ENCODE data around the gene IL17RD.

IL17RD gene

GRCh38 chr3:57157545-57157944 is 7.6 kb downstream of the IL17RD start:
- Histone ChIP-seq H3K9me3 (ENCODE audit: low read length) (no peaks in the 10 kb centered on the region), H3K9ac (ENCODE audit: low read length) (no peak overlapping the region), H3K27me3 (ENCODE audit: control insufficient read depth in 1 of 2, insufficient read depth in 2 of 2, low read length in 2 of 2) (no peaks in the 10 kb centered on the region), H3K4me3 (ENCODE audit: low read depth in 1 of 2, low read length in 2 of 2) (peak overlapping the region in 1 of 2 donors; percentile 35), H3K36me3 (ENCODE audit: insufficient read depth, low read length) (no peaks in the 10 kb centered on the region), H3K4me1 (ENCODE audit: insufficient read depth, low read length) (peaks cover 73% of the 10 kb centered on the region), H3K27ac (ENCODE audit: low read depth, low read length) (no peak overlapping the region)

- no peaks in the 10 kb centered on the region for H3K36me3 ChIP-seq (ENCODE audit: insufficient read depth, low read length)
- no peak overlapping the region for H3K9ac ChIP-seq (ENCODE audit: low read length)
- no peak overlapping the region for H3K4me3 ChIP-seq (ENCODE audit: low read depth in 1 of 2, low read length in 2 of 2)
- peaks cover 72% of the 10 kb centered on the region for H3K4me1 ChIP-seq (ENCODE audit: insufficient read depth, low read length)
- H3K27me3 ChIP-seq (ENCODE audit: control insufficient read depth in 1 of 2, insufficient read depth in 2 of 2, low read length in 2 of 2): no peaks in the 10 kb centered on the region
- H3K9me3 ChIP-seq (ENCODE audit: low read length): no peaks in the 10 kb centered on the region
- no peak overlapping the region for H3K27ac ChIP-seq (ENCODE audit: low read depth, low read length)
These were observed 9.9 kb downstream of the IL17RD start for GRCh38 chr3:57155310-57155643.

GRCh38 chr3:57154470-57155309 is 10.5 kb downstream of the IL17RD start:
- Histone ChIP-seq H3K27ac (ENCODE audit: low read depth, low read length) (peak overlapping the region; percentile 17), H3K27me3 (ENCODE audit: control insufficient read depth in 1 of 2, insufficient read depth in 2 of 2, low read length in 2 of 2) (no peaks in the 10 kb centered on the region), H3K4me1 (ENCODE audit: insufficient read depth, low read length) (peaks cover 75% of the 10 kb centered on the region), H3K9ac (ENCODE audit: low read length) (no peak overlapping the region), H3K9me3 (ENCODE audit: low read length) (no peaks in the 10 kb centered on the region), H3K4me3 (ENCODE audit: low read depth in 1 of 2, low read length in 2 of 2) (no peak overlapping the region), H3K36me3 (ENCODE audit: insufficient read depth, low read length) (no peaks in the 10 kb centered on the region)

- no peaks in the 10 kb centered on the region for H3K9me3 ChIP-seq (ENCODE audit: low read length)
- H3K27ac ChIP-seq (ENCODE audit: low read depth, low read length): peak overlapping the region; percentile 50
- peaks cover 53% of the 10 kb centered on the region for H3K4me1 ChIP-seq (ENCODE audit: insufficient read depth, low read length)
- H3K36me3 ChIP-seq (ENCODE audit: insufficient read depth, low read length): no peaks in the 10 kb centered on the region
- no peaks in the 10 kb centered on the region for H3K27me3 ChIP-seq (ENCODE audit: control insufficient read depth in 1 of 2, insufficient read depth in 2 of 2, low read length in 2 of 2)
- H3K4me3 ChIP-seq (ENCODE audit: low read depth in 1 of 2, low read length in 2 of 2): peak overlapping the region; percentile 5 to 44
- H3K9ac ChIP-seq (ENCODE audit: low read length): peak overlapping the region; percentile 28
These were observed 12.7 kb downstream of the IL17RD start for GRCh38 chr3:57152151-57153143.

- H3K9me3 ChIP-seq (ENCODE audit: low read length): no peaks in the 10 kb centered on the region
- no peaks in the 10 kb centered on the region for H3K36me3 ChIP-seq (ENCODE audit: insufficient read depth, low read length)
- peak overlapping the region; percentile 5 to 44 for H3K4me3 ChIP-seq (ENCODE audit: low read depth in 1 of 2, low read length in 2 of 2)
- peaks cover 46% of the 10 kb centered on the region for H3K4me1 ChIP-seq (ENCODE audit: insufficient read depth, low read length)
- H3K27ac ChIP-seq (ENCODE audit: low read depth, low read length): peak overlapping the region; percentile 50
- H3K9ac ChIP-seq (ENCODE audit: low read length): peak overlapping the region; percentile 28
- H3K27me3 ChIP-seq (ENCODE audit: control insufficient read depth in 1 of 2, insufficient read depth in 2 of 2, low read length in 2 of 2): no peaks in the 10 kb centered on the region
These were observed 13.4 kb downstream of the IL17RD start for GRCh38 chr3:57151749-57152148.

- H3K9ac ChIP-seq (ENCODE audit: low read length): no peak overlapping the region
- peak overlapping the region; percentile 3 for H3K27ac ChIP-seq (ENCODE audit: low read depth, low read length)
- no peaks in the 10 kb centered on the region for H3K27me3 ChIP-seq (ENCODE audit: control insufficient read depth in 1 of 2, insufficient read depth in 2 of 2, low read length in 2 of 2)
These were observed 14.1 kb downstream of the IL17RD start for GRCh38 chr3:57151021-57151449.

GRCh38 chr3:57150113-57150581 is 15.0 kb downstream of the IL17RD start:
- H3K4me3 ChIP-seq (ENCODE audit: low read depth in 1 of 2, low read length in 2 of 2): no peak overlapping the region
- H3K9me3 ChIP-seq (ENCODE audit: low read length): no peaks in the 10 kb centered on the region
- no peaks in the 10 kb centered on the region for H3K36me3 ChIP-seq (ENCODE audit: insufficient read depth, low read length)
- H3K4me1 ChIP-seq (ENCODE audit: insufficient read depth, low read length): peaks cover 39% of the 10 kb centered on the region
- peak overlapping the region; percentile 28 for H3K27ac ChIP-seq (ENCODE audit: low read depth, low read length)
- H3K9ac ChIP-seq (ENCODE audit: low read length): no peak overlapping the region
- no peaks in the 10 kb centered on the region for H3K27me3 ChIP-seq (ENCODE audit: control insufficient read depth in 1 of 2, insufficient read depth in 2 of 2, low read length in 2 of 2)

More at GRCh38 chr3:57151021-57151449, 14.1 kb downstream of the IL17RD start:
- H3K4me1 ChIP-seq (ENCODE audit: insufficient read depth, low read length): peaks cover 45% of the 10 kb centered on the region
- no peaks in the 10 kb centered on the region for H3K36me3 ChIP-seq (ENCODE audit: insufficient read depth, low read length)
- H3K9me3 ChIP-seq (ENCODE audit: low read length): no peaks in the 10 kb centered on the region
- no peak overlapping the region for H3K4me3 ChIP-seq (ENCODE audit: low read depth in 1 of 2, low read length in 2 of 2)

- H3K27me3 ChIP-seq (ENCODE audit: control insufficient read depth in 1 of 2, insufficient read depth in 2 of 2, low read length in 2 of 2): no peaks in the 10 kb centered on the region
- peaks cover 32% of the 10 kb centered on the region for H3K4me1 ChIP-seq (ENCODE audit: insufficient read depth, low read length)
- H3K9me3 ChIP-seq (ENCODE audit: low read length): no peaks in the 10 kb centered on the region
- no peak overlapping the region for H3K27ac ChIP-seq (ENCODE audit: low read depth, low read length)
- no peak overlapping the region for H3K4me3 ChIP-seq (ENCODE audit: low read depth in 1 of 2, low read length in 2 of 2)
- no peaks in the 10 kb centered on the region for H3K36me3 ChIP-seq (ENCODE audit: insufficient read depth, low read length)
- H3K9ac ChIP-seq (ENCODE audit: low read length): no peak overlapping the region
These were observed 18.1 kb downstream of the IL17RD start for GRCh38 chr3:57147071-57147470.

- Histone ChIP-seq H3K36me3 (ENCODE audit: insufficient read depth, low read length) (no peaks in the 10 kb centered on the region), H3K4me3 (ENCODE audit: low read depth in 1 of 2, low read length in 2 of 2) (no peak overlapping the region), H3K27ac (ENCODE audit: low read depth, low read length) (no peak overlapping the region), H3K9ac (ENCODE audit: low read length) (no peak overlapping the region), H3K4me1 (ENCODE audit: insufficient read depth, low read length) (peaks cover 25% of the 10 kb centered on the region), H3K27me3 (ENCODE audit: control insufficient read depth in 1 of 2, insufficient read depth in 2 of 2, low read length in 2 of 2) (no peaks in the 10 kb centered on the region), H3K9me3 (ENCODE audit: low read length) (no peaks in the 10 kb centered on the region)
These were observed 19.3 kb downstream of the IL17RD start for GRCh38 chr3:57145852-57146251.

GRCh38 chr3:57144952-57145351 is 20.2 kb downstream of the IL17RD start:
- Histone ChIP-seq H3K27me3 (ENCODE audit: control insufficient read depth in 1 of 2, insufficient read depth in 2 of 2, low read length in 2 of 2) (no peaks in the 10 kb centered on the region), H3K9me3 (ENCODE audit: low read length) (no peaks in the 10 kb centered on the region), H3K27ac (ENCODE audit: low read depth, low read length) (no peak overlapping the region), H3K4me3 (ENCODE audit: low read depth in 1 of 2, low read length in 2 of 2) (no peak overlapping the region), H3K4me1 (ENCODE audit: insufficient read depth, low read length) (peaks cover 17% of the 10 kb centered on the region), H3K9ac (ENCODE audit: low read length) (no peak overlapping the region), H3K36me3 (ENCODE audit: insufficient read depth, low read length) (no peaks in the 10 kb centered on the region)

- H3K4me3 ChIP-seq (ENCODE audit: low read depth in 1 of 2, low read length in 2 of 2): no peak overlapping the region
- no peaks in the 10 kb centered on the region for H3K36me3 ChIP-seq (ENCODE audit: insufficient read depth, low read length)
- H3K9ac ChIP-seq (ENCODE audit: low read length): no peak overlapping the region
- H3K27ac ChIP-seq (ENCODE audit: low read depth, low read length): no peak overlapping the region
- no peaks in the 10 kb centered on the region for H3K27me3 ChIP-seq (ENCODE audit: control insufficient read depth in 1 of 2, insufficient read depth in 2 of 2, low read length in 2 of 2)
- peaks cover 14% of the 10 kb centered on the region for H3K4me1 ChIP-seq (ENCODE audit: insufficient read depth, low read length)
- no peaks in the 10 kb centered on the region for H3K9me3 ChIP-seq (ENCODE audit: low read length)
These were observed 21.2 kb downstream of the IL17RD start for GRCh38 chr3:57143886-57144459.
